H1 (cell line): ENCODE data around the gene JAG1.

Experiments used
- ATF3 ChIP-seq: IDR thresholded peaks from 2 replicates; pipeline ENCODE4 v1.6.1; 2011; ENCODE audit warnings: low read depth, mild to moderate bottlenecking, low read length; ENCODE audit not compliant: insufficient read depth
- CEBPB ChIP-seq: IDR thresholded peaks from 2 replicates; pipeline ENCODE4 v1.6.1; 2012; ENCODE audit warnings: low read depth, low read length
- CTCF ChIP-seq, 3 experiments: IDR thresholded peaks; 1 replicate in 2 of 3; 2 replicates in 1 of 3; pipeline versions ENCODE4 v1.5.1 to v1.6.1; 2011; ENCODE audit warnings: low read length in 3 of 3, mild to moderate bottlenecking in 3 of 3, inconsistent platforms in 2 of 3, low read depth in 1 of 3, moderate library complexity in 1 of 3; ENCODE audit not compliant: insufficient read depth in 1 of 3; ENCODE audit errors: control extremely low read depth in 1 of 3
- EP300 ChIP-seq, 2 experiments: IDR thresholded peaks; 1 replicate in 1 of 2; 2 replicates in 1 of 2; pipeline ENCODE4 v1.6.1; 2011 to 2012; ENCODE audit warnings: low read depth in 2 of 2, low read length in 2 of 2, mild to moderate bottlenecking in 2 of 2, borderline replicate concordance in 1 of 2, inconsistent platforms in 1 of 2, moderate library complexity in 1 of 2
- EZH2 ChIP-seq: fragments of 200-600 bp; sonication (generic); IDR thresholded peaks from 2 replicates; pipeline ENCODE4 v1.7.1; 2012; ENCODE audit warnings: low read depth, mild to moderate bottlenecking, moderate library complexity, low read length, inconsistent platforms; ENCODE audit not compliant: severe bottlenecking
- GTF2F1 ChIP-seq: IDR thresholded peaks from 2 replicates; pipeline ENCODE4 v1.6.1; 2012; ENCODE audit warnings: low read depth, low read length, improper control_type of control experiment, borderline replicate concordance
- JUND ChIP-seq: IDR thresholded peaks from 2 replicates; pipeline ENCODE4 v1.6.1; 2011; ENCODE audit warnings: mild to moderate bottlenecking, improper control_type of control experiment, low read length
- MAX ChIP-seq: IDR thresholded peaks from 2 replicates; pipeline ENCODE4 v1.6.1; 2012; ENCODE audit warnings: inconsistent platforms
- POLR2A ChIP-seq, 2 experiments: IDR thresholded peaks; 1 replicate in 1 of 2; 2 replicates in 1 of 2; pipeline ENCODE4 v1.6.1; 2011; ENCODE audit warnings: low read depth in 2 of 2, low read length in 2 of 2, mild to moderate bottlenecking in 2 of 2; ENCODE audit errors: control extremely low read depth in 1 of 2
- POU5F1 ChIP-seq: IDR thresholded peaks from 2 replicates; pipeline ENCODE4 v1.6.1; 2011; ENCODE audit warnings: low read depth, mild to moderate bottlenecking, low read length, moderate library complexity
- RFX5 ChIP-seq: IDR thresholded peaks from 2 replicates; pipeline ENCODE4 v1.6.1; 2011; ENCODE audit warnings: low read depth, low read length, improper control_type of control experiment, borderline replicate concordance
- SIN3A ChIP-seq, 2 experiments: IDR thresholded peaks in 1 of 2; conservative IDR thresholded peaks in 1 of 2; 2 replicates each; pipeline ENCODE4 v1.6.1; 2011 to 2012; ENCODE audit warnings: low read length in 2 of 2, improper control_type of control experiment in 1 of 2, low read depth in 1 of 2, mild to moderate bottlenecking in 1 of 2

- TF ChIP-seq GTF2F1 = no peak
- TF ChIP-seq CTCF (IDR thresholded peaks at IDR 0.05; ENCODE audit: control extremely low read depth in 1 of 3, insufficient read depth in 1 of 3, low read depth in 1 of 3, low read length in 3 of 3) = no peak
- no peak for TF ChIP-seq MAX
- no peak for TF ChIP-seq CEBPB
- no peak for TF ChIP-seq SIN3A (conservative IDR thresholded peaks at IDR 0.05 in 1 of 2, IDR thresholded peaks at IDR 0.05 in 1 of 2; ENCODE audit: low read depth in 1 of 2, low read length in 2 of 2)
- no peak for TF ChIP-seq JUND
- no peak for TF ChIP-seq POLR2A (IDR thresholded peaks at IDR 0.05; ENCODE audit: control extremely low read depth in 1 of 2, low read depth in 2 of 2, low read length in 2 of 2)
- TF ChIP-seq EP300 (IDR thresholded peaks at IDR 0.05; ENCODE audit: borderline replicate concordance in 1 of 2, low read depth in 2 of 2, low read length in 2 of 2) = no peak
- no peak for TF ChIP-seq RFX5
- no peak for TF ChIP-seq EZH2
- no peak for TF ChIP-seq POU5F1
- TF ChIP-seq ATF3 = no peak
These were observed 26.8 kb downstream of the JAG1 start for GRCh38 chr20:10646886-10647420.
